Measurements from ENCODE around the gene BAIAP2. TPM values are rescaled to one million over a fixed set of nuclear protein-coding genes. Genes with fewer than 3 reads are reported as not detected.

The BAIAP2 gene
- total and polyA plus RNA-seq, 2 of the 13 experiments (the other 11 are each of a cell fraction or from before 2014, with no cell fraction given): 22.5 to 24.0 TPM

GRCh38 chr17:81043725-81044427 lies 8.9 kb downstream of the BAIAP2 start (continued):
- peak; percentile 57; the same call in 1 of the 2 replicates for TF ChIP-seq ZNF281 (CRISPR knock-in tag; IDR thresholded peaks at IDR 0.05; ENCODE audit: borderline replicate concordance)
- TF ChIP-seq HNRNPH1 (optimal IDR thresholded peaks at IDR 0.05; ENCODE audit: low read depth, low read length): no peak
- 0 out of 2 replicates have a peak, but pooled peaks have one; percentile 2 for TF ChIP-seq THAP9 (CRISPR knock-in tag; IDR thresholded peaks at IDR 0.05; ENCODE audit: borderline replicate concordance)
- TF ChIP-seq ZC3H13 (CRISPR knock-in tag; IDR thresholded peaks at IDR 0.05): no peak
- peak; percentile 80; the same call in 1 of the 2 replicates for TF ChIP-seq ZNF292 (CRISPR knock-in tag; IDR thresholded peaks at IDR 0.05; ENCODE audit: borderline replicate concordance, low read depth)
- TF ChIP-seq PHF20 (CRISPR knock-in tag; IDR thresholded peaks at IDR 0.05): no peak
- TF ChIP-seq ATF7-NPFF (CRISPR knock-in tag; IDR thresholded peaks at IDR 0.05; ENCODE audit: low read depth): no peak
- TF ChIP-seq TCF7 (IDR thresholded peaks at IDR 0.05; ENCODE audit: low read depth): no peak
- TF ChIP-seq ZNF605 (CRISPR knock-in tag; IDR thresholded peaks at IDR 0.05): peak; percentile 88
- TF ChIP-seq KDM5A (IDR thresholded peaks at IDR 0.05; ENCODE audit: borderline replicate concordance, low read length): no peak
- no peak for TF ChIP-seq ZNF816 (CRISPR knock-in tag; IDR thresholded peaks at IDR 0.05; ENCODE audit: borderline replicate concordance)
- TF ChIP-seq ZBTB26 (CRISPR knock-in tag; IDR thresholded peaks at IDR 0.05; ENCODE audit: borderline replicate concordance): no peak
- TF ChIP-seq ARID4A (CRISPR knock-in tag; IDR thresholded peaks at IDR 0.05; ENCODE audit: borderline replicate concordance): peak; percentile 67
- TF ChIP-seq ZFP91 (CRISPR knock-in tag; IDR thresholded peaks at IDR 0.05; ENCODE audit: borderline replicate concordance): peak; percentile 38; the same call in 1 of the 2 replicates
- TF ChIP-seq KLF9 (CRISPR knock-in tag; IDR thresholded peaks at IDR 0.05; ENCODE audit: low read depth): 0 out of 2 replicates have a peak, but pooled peaks have one; percentile 24
